GM12878 (cell line): ENCODE measurements around the gene CAPRIN2. TPM values are rescaled to one million over a fixed set of nuclear protein-coding genes. Genes with fewer than 3 reads are reported as not detected.

ENCODE experiments used
- ATAC-seq: fragments of 200-7000 bp; cut with Tn5 transposase; 3 replicates; pipeline ENCODE4 v1.9.1; 2020; ENCODE audit warnings: mild to moderate bottlenecking, moderate library complexity
- BruUV-seq: library from RNA; stranded (reverse); fragments of 400-500 nt; replicated peaks from 2 replicates; lab custom pipeline; 2021; lab: Mats Ljungman, UMichigan
- CTCF ChIA-PET: fragments of 300-600 bp; sonication (Branson Sonifier 250); formaldehyde crosslinking; extraction: SDS; loops from one replicate; lab custom pipeline; 2021; ENCODE audit warnings: inconsistent platforms; lab: Yijun Ruan, JAX
- POLR2A ChIA-PET: fragments of 350-600 bp; formaldehyde crosslinking; extraction: SDS; loops from one replicate; lab custom pipeline; 2021; ENCODE audit warnings: inconsistent platforms; lab: Charles Lee
- RAD21 ChIA-PET: fragments of 300-600 bp; sonication (Branson Sonifier 250); formaldehyde crosslinking; loops from one replicate; lab custom pipeline; 2023; ENCODE audit warnings: antibody characterized with exemption; ENCODE audit not compliant: unreplicated experiment; lab: Charles Lee
- SMC1A ChIA-PET: fragments of 300-600 bp; sonication (Branson Sonifier 250); formaldehyde crosslinking; loops from one replicate; lab custom pipeline; 2023; ENCODE audit not compliant: unreplicated experiment, uncharacterized antibody; lab: Charles Lee
- DNase-seq: peaks from one replicate; pipeline ENCODE4 v3.0.0-alpha.2; 2011; ENCODE audit warnings: low read depth, low spot score
- FAIRE-seq: peaks from 3 replicates; lab custom pipeline; 2011; peaks lifted over from hg19 to GRCh38; lab: Jason Lieb, UNC
- H2AFZ ChIP-seq: 2 replicates; pipeline ENCODE4 v1.6.0; 2011; ENCODE audit warnings: low read depth, low read length, control low read depth; ENCODE audit not compliant: control insufficient read depth
- H3K27ac ChIP-seq: 2 replicates; pipeline ENCODE4 v1.5.1; 2011; ENCODE audit warnings: control low read depth; ENCODE audit not compliant: control insufficient read depth, insufficient read depth
- H3K27me3 ChIP-seq, 2 experiments: replicated peaks in 1 of 2; 2 replicates each; pipeline versions ENCODE4 v1.6.0 to v1.6.1; 2011; ENCODE audit warnings: low read length in 1 of 2; ENCODE audit not compliant: control insufficient read depth in 2 of 2, insufficient read depth in 2 of 2
- H3K36me3 ChIP-seq, 2 experiments: 2 replicates each; pipeline ENCODE4 v1.5.1; 2011; ENCODE audit warnings: low read length in 1 of 2; ENCODE audit not compliant: control insufficient read depth in 2 of 2, insufficient read depth in 2 of 2
- H3K4me1 ChIP-seq: 2 replicates; pipeline ENCODE4 v1.6.1; 2011; ENCODE audit warnings: mild to moderate bottlenecking, low read length, moderate library complexity, mixed read lengths; ENCODE audit not compliant: control insufficient read depth, insufficient read depth
- H3K4me2 ChIP-seq: 2 replicates; pipeline ENCODE4 v1.6.0; 2011; ENCODE audit warnings: control low read depth; ENCODE audit not compliant: control insufficient read depth, insufficient read depth
- H3K4me3 ChIP-seq: fragments of 200-600 bp; sonication (generic); 2 replicates; pipeline ENCODE4 v1.5.1; 2016
- H3K79me2 ChIP-seq: 2 replicates; pipeline ENCODE4 v1.6.0; 2011; ENCODE audit warnings: low read length; ENCODE audit not compliant: control insufficient read depth, insufficient read depth
- H3K9ac ChIP-seq: 2 replicates; pipeline ENCODE4 v1.8.0; 2011; ENCODE audit warnings: low read length, control low read depth, mixed read lengths; ENCODE audit not compliant: control insufficient read depth, insufficient read depth
- H3K9me3 ChIP-seq: replicated peaks from 3 replicates; pipeline ENCODE4 v1.5.1; 2011; ENCODE audit warnings: mild to moderate bottlenecking, low read length; ENCODE audit not compliant: control insufficient read depth, insufficient read depth
- H4K20me1 ChIP-seq: 2 replicates; pipeline ENCODE4 v1.6.0; 2011; ENCODE audit not compliant: control insufficient read depth, insufficient read depth
- ASH2L ChIP-seq: fragments of 300-600, 200-600 bp; sonication (generic); IDR thresholded peaks from 2 replicates; pipeline ENCODE4 v1.6.1; 2017; ENCODE audit warnings: low read depth, mild to moderate bottlenecking, borderline replicate concordance
- CHD4 ChIP-seq: fragments of 200-600 bp; sonication (generic); IDR thresholded peaks from 2 replicates; pipeline ENCODE4 v1.6.1; 2016; ENCODE audit warnings: mild to moderate bottlenecking
- DPF2 ChIP-seq: fragments of 450-650 bp; IDR thresholded peaks from 2 replicates; pipeline ENCODE4 v1.6.1; 2017; ENCODE audit warnings: mild to moderate bottlenecking
- HDGF ChIP-seq: fragments of 450-650 bp; IDR thresholded peaks from 2 replicates; pipeline ENCODE4 v1.6.1; 2016; ENCODE audit warnings: antibody characterized with exemption
- MEF2B ChIP-seq: fragments of 450-650 bp; IDR thresholded peaks from 2 replicates; pipeline ENCODE4 v1.6.1; 2018; ENCODE audit warnings: mild to moderate bottlenecking, moderate library complexity; ENCODE audit not compliant: partially characterized antibody, poor library complexity, severe bottlenecking
- POU2F2 ChIP-seq: IDR thresholded peaks from 3 replicates; pipeline ENCODE4 v1.6.1; 2011; ENCODE audit warnings: low read depth, mild to moderate bottlenecking, low read length, borderline replicate concordance
- RELB ChIP-seq: fragments of 450-650 bp; IDR thresholded peaks from 2 replicates; pipeline ENCODE4 v1.6.1; 2017; ENCODE audit warnings: low read depth, mild to moderate bottlenecking, moderate library complexity
- RFX5 ChIP-seq: IDR thresholded peaks from 2 replicates; pipeline ENCODE4 v1.6.1; 2011; ENCODE audit warnings: low read depth, low read length, improper control_type of control experiment
- RUNX3 ChIP-seq: IDR thresholded peaks from 2 replicates; pipeline ENCODE4 v1.6.1; 2012; ENCODE audit warnings: low read length, inconsistent platforms
- SREBF1 ChIP-seq: IDR thresholded peaks from 2 replicates; pipeline ENCODE4 v1.6.1; 2012; ENCODE audit warnings: mild to moderate bottlenecking, low read length
- SUZ12 ChIP-seq: fragments of 200-600 bp; sonication (generic); IDR thresholded peaks from one replicate; pipeline ENCODE4 v1.6.1; 2018; ENCODE audit warnings: antibody characterized with exemption, mild to moderate bottlenecking; ENCODE audit not compliant: unreplicated experiment
- TARDBP ChIP-seq: IDR thresholded peaks from 2 replicates; pipeline ENCODE4 v1.6.1; 2016; ENCODE audit warnings: borderline replicate concordance
- TCF7 ChIP-seq: IDR thresholded peaks from 2 replicates; pipeline ENCODE4 v1.6.1; 2014; ENCODE audit warnings: antibody characterized with exemption, borderline replicate concordance
- USF1 ChIP-seq: IDR thresholded peaks from 2 replicates; pipeline ENCODE4 v1.6.1; 2011; ENCODE audit warnings: borderline replicate concordance, low read depth, mild to moderate bottlenecking, moderate library complexity, mixed read lengths, low read length; ENCODE audit not compliant: insufficient read depth; ENCODE audit errors: extremely low read length
- ZZZ3 ChIP-seq: IDR thresholded peaks from 2 replicates; pipeline ENCODE4 v1.6.1; 2011; ENCODE audit warnings: low read depth; ENCODE audit not compliant: control insufficient read depth, insufficient read length
- WGBS: methylation state at CpG from one replicate; pipeline ENCODE4 v1.1.6; 2016; ENCODE audit warnings: low lambda C conversion rate; ENCODE audit not compliant: insufficient replicate concordance, insufficient coverage; ENCODE audit errors: missing lambda C conversion rate; 5-methylcytosine and 5-hydroxymethylcytosine counted together
- in situ Hi-C: fragments of 300-500 bp; cut with MboI; formaldehyde crosslinking; loops from 9 replicates; pipeline ENCODE4 v1.14.3; 2018; ENCODE audit warnings: mixed read lengths
- intact Hi-C: fragments of 100-400 bp; cut with micrococcal nuclease; formaldehyde crosslinking; loops from one replicate; pipeline ENCODE4 v1.14.2; 2022; ENCODE audit not compliant: unreplicated experiment
- polyA plus RNA-seq, 11 experiments: library from polyadenylated mRNA; depleted of rRNA in 4 of 11; unstranded in 6 of 11; stranded (reverse) in 5 of 11; fragments of >200 nt; fragmentation: Nextera tagmentation in 4 of 11; fragmentation: Illumina TruSeq in 1 of 11; extraction: Ambion mirVana in 4 of 11; extraction: Trizol in 1 of 11; gene quantifications; 1 replicate in 1 of 11; 2 replicates in 10 of 11; pipeline versions ENCODE4 v1.2.1 to v1.2.3, GENCODE V29; 2011 to 2016; ENCODE audit warnings: inconsistent platforms in 2 of 11, missing spikeins in 2 of 11, low read depth in 1 of 11
- total RNA-seq, 4 experiments: library from RNA; depleted of rRNA in 3 of 4; stranded (reverse); fragments of >200 nt in 3 of 4; fragmentation: Illumina TruSeq in 1 of 4; extraction: Trizol in 1 of 4; gene quantifications; 2 replicates each; pipeline versions ENCODE4 v1.2.1 to v1.2.3, GENCODE V29; 2013 to 2021

The CAPRIN2 gene
- total and polyA plus RNA-seq, 10 of the 15 experiments (the other 5 are each of a cell fraction or from before 2014, with no cell fraction given), result 1.2 to 13.6 (median 8.2) TPM

GRCh38 chr12:30732954-30733637, 21.7 kb downstream of the CAPRIN2 start:
- RAD21 ChIA-PET, result no interaction called here
- no peaks in the 10 kb centered on the region for H3K9me3 ChIP-seq
- no peaks in the 10 kb centered on the region for H3K4me1 ChIP-seq
- TF ChIP-seq HDGF, result no peak
- TF ChIP-seq SUZ12, result no peak
- TF ChIP-seq SREBF1, result no peak
- no peak for TF ChIP-seq TARDBP
- TF ChIP-seq RELB, result no peak
- TF ChIP-seq USF1, result no peak
- no peak for TF ChIP-seq CHD4
- no peak for TF ChIP-seq RFX5
- TF ChIP-seq ASH2L, result no peak
- TF ChIP-seq MEF2B, result no peak
- TF ChIP-seq ZZZ3, result no peak
- no peak for TF ChIP-seq TCF7
- TF ChIP-seq POU2F2, result no peak
- no peak for TF ChIP-seq RUNX3
- TF ChIP-seq DPF2, result no peak
- POLR2A ChIA-PET, result interaction anchor here (1.5 kb wide), 1 partner anchor 8 kb away, joined by 3 read pairs; no protein-coding TSS in a partner anchor
- H4K20me1 ChIP-seq, result no peaks in the 10 kb centered on the region
- SMC1A ChIA-PET, result interaction anchor here (1.1 to 2.0 kb wide), 3 partner anchors 9 to 42 kb away, joined by 3 to 7 read pairs (median 5); no protein-coding TSS in a partner anchor
- no peak overlapping the region for H3K9ac ChIP-seq
- no TSS peak for BruUV-seq
- H3K4me3 ChIP-seq, result no peak overlapping the region
- FAIRE-seq (no peak), ATAC-seq (no peak), DNase-seq (no peak)
- intact Hi-C loops (no loop called here), in situ Hi-C loops (no loop called here)
- H3K4me2 ChIP-seq, result no peak overlapping the region
- WGBS, result 98% methylated on average over 2 of the region's 2 CpGs
- no peak overlapping the region for H3K27ac ChIP-seq
- no peak overlapping the region for H2AFZ ChIP-seq
- CTCF ChIA-PET, result interaction anchor here (0.7 to 2.1 kb wide), 2 partner anchors 9 to 20 kb away, joined by 3 to 6 read pairs; no protein-coding TSS in a partner anchor
- no peaks in the 10 kb centered on the region; a peak in 1 of 4 replicates for H3K36me3 ChIP-seq
- H3K79me2 ChIP-seq, result no peaks in the 10 kb centered on the region
- no peaks in the 10 kb centered on the region for H3K27me3 ChIP-seq
